Measurements from ENCODE around the gene RYR2. TPM values are rescaled to one million over a fixed set of nuclear protein-coding genes. Genes with fewer than 3 reads are reported as not detected.

RYR2 gene
- polyA plus RNA-seq, 2 of the 4 experiments (the other 2 are of a cell fraction), result 0.06 TPM; not detected in 1

DNA sequence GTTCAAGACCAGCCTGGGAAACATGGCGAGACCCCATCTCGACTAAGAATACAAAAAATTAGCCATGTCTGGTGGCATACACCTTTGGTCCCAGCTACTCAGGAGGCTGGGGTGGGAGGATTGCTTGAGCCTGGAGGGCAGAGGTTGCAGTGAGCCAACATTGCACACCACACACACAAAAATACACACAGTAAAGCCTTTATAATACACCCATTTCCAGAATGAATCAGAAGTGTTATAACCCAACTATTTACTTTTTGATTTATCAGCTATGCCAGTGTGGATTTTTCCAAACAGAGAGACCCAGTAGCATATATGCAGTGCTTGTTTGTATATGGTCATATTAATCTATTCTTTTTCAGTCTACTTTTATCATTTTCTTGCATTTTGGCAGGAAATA is 648.7 kb downstream of the RYR2 start:
- TF ChIP-seq EHF (CRISPR knock-in tag; IDR thresholded peaks at IDR 0.05) (no peak), EHMT2 (IDR thresholded peaks at IDR 0.05; ENCODE audit: low read depth) (no peak), CHD2 (IDR thresholded peaks at IDR 0.05; ENCODE audit: low read length, partially characterized antibody) (no peak), EP300 (IDR thresholded peaks at IDR 0.05) (no peak), RFX5 (IDR thresholded peaks at IDR 0.05) (no peak), NPAS2 (CRISPR knock-in tag; IDR thresholded peaks at IDR 0.05; ENCODE audit: borderline replicate concordance) (no peak), ZNF302 (CRISPR knock-in tag; IDR thresholded peaks at IDR 0.05) (no peak), CEBPB (IDR thresholded peaks at IDR 0.05) (no peak), NR3C1 (IDR thresholded peaks at IDR 0.05) (no peak), CBX2 (IDR thresholded peaks at IDR 0.05; ENCODE audit: borderline replicate concordance, low read depth) (no peak), JUN (IDR thresholded peaks at IDR 0.05) (no peak), HDAC2 (IDR thresholded peaks at IDR 0.05) (no peak), NFE2L2 (conservative IDR thresholded peaks at IDR 0.05; ENCODE audit: low read length) (no peak), HOXA7 (CRISPR knock-in tag; IDR thresholded peaks at IDR 0.05) (no peak), RAD21 (conservative IDR thresholded peaks at IDR 0.05 in 1 of 2, IDR thresholded peaks at IDR 0.05 in 1 of 2) (no peak), BHLHE40 (IDR thresholded peaks at IDR 0.05; ENCODE audit: low read depth, low read length) (no peak), ZFP36 (IDR thresholded peaks at IDR 0.05; ENCODE audit: borderline replicate concordance, partially characterized antibody) (no peak)
- TF ChIP-seq, protein P1, sequence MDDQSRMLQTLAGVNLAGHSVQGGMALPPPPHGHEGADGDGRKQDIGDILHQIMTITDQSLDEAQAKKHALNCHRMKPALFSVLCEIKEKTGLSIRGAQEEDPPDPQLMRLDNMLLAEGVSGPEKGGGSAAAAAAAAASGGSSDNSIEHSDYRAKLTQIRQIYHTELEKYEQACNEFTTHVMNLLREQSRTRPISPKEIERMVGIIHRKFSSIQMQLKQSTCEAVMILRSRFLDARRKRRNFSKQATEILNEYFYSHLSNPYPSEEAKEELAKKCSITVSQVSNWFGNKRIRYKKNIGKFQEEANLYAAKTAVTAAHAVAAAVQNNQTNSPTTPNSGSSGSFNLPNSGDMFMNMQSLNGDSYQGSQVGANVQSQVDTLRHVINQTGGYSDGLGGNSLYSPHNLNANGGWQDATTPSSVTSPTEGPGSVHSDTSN (IDR thresholded peaks at IDR 0.05), result no peak
- TF ChIP-seq, protein P2, sequence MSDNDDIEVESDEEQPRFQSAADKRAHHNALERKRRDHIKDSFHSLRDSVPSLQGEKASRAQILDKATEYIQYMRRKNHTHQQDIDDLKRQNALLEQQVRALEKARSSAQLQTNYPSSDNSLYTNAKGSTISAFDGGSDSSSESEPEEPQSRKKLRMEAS (IDR thresholded peaks at IDR 0.05), result no peak
- 50% methylated on average over 2 of the region's 2 CpGs for WGBS (ENCODE audit: missing lambda C conversion rate)
- DNase-seq (ENCODE audit: low read depth in 1 of 2, low spot score in 1 of 2), result no peak
- Histone ChIP-seq H3K9me3 (no peaks in the 10 kb centered on the region), H3K4me2 (no peak overlapping the region), H3K4me3 (no peak overlapping the region), H3K27ac (no peak overlapping the region), H3K4me1 (no peaks in the 10 kb centered on the region)
- POLR2A ChIA-PET, result no interaction called here
- CTCF ChIA-PET, result interaction anchor here (1.5 kb wide), 1 partner anchor 117 kb away, joined by 3 read pairs; no protein-coding TSS in a partner anchor
- ATAC-seq, result no peak
- FAIRE-seq, result no peak

DNA sequence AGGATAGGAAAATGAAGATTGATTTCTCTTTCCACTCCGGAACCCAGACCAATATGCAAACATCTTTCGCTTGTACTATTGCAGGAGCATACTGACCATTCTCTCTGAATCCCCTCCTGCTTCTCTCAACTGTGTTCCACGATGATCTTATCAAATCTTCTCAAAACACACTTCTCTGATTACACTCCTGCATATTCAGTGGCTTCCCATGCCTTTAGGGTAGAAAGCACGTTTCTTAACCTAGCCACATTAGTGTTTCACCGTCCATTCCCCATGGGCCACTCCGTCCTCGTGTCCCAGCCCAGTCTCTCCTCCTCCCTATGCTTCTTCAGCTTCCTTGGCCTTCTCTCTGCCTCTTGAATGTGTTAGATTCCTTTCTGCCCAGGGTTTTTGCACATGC is 650.3 kb downstream of the RYR2 start:
- no peak overlapping the region for H3K4me2 ChIP-seq
- ChIA-PET POLR2A (no interaction called here), CTCF (no interaction called here)
- ATAC-seq, result no peak
- no peaks in the 10 kb centered on the region for H3K4me1 ChIP-seq
- no peak overlapping the region for H3K27ac ChIP-seq
- FAIRE-seq, result no peak
- TF ChIP-seq ZFP36 (IDR thresholded peaks at IDR 0.05; ENCODE audit: borderline replicate concordance, partially characterized antibody), result no peak
- 24% methylated on average over 7 of the region's 7 CpGs for WGBS (ENCODE audit: missing lambda C conversion rate)
- no peak overlapping the region for H3K4me3 ChIP-seq
- no peaks in the 10 kb centered on the region for H3K9me3 ChIP-seq
- DNase-seq (ENCODE audit: low read depth in 1 of 2, low spot score in 1 of 2), result no peak

DNA sequence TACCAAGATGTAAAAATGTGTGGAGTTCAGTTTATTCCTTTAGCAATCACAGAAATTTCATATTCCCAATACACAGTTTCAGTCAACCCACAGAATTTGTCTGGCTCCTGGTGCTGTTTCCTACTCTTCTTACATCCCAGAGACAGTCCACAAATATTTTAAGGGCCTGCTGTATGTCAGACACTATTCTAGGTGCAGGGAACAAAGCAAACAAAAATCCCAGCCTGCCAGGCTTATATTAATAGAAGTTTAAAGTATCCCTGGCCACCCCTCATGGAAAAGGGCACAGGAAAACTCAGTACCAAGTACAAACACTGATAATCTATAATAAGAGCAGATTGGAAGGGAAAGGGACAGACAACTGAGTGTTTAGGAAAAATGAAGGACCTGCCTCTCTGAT is 653.9 kb downstream of the RYR2 start:
- ATAC-seq, result no peak
- no peak for FAIRE-seq
- Histone ChIP-seq H3K27ac (no peak overlapping the region), H3K4me1 (no peaks in the 10 kb centered on the region), H3K9me3 (no peaks in the 10 kb centered on the region), H3K4me2 (no peak overlapping the region), H3K4me3 (no peak overlapping the region)
- DNase-seq (ENCODE audit: low read depth in 1 of 2, low spot score in 1 of 2), result no peak
- POLR2A ChIA-PET, result no interaction called here
- CTCF ChIA-PET, result interaction anchor here (0.6 kb wide), 1 partner anchor 930 kb away, joined by 3 read pairs; no protein-coding TSS in a partner anchor
- no peak for TF ChIP-seq MAFK (IDR thresholded peaks at IDR 0.05; ENCODE audit: partially characterized antibody)
- TF ChIP-seq, protein P3, sequence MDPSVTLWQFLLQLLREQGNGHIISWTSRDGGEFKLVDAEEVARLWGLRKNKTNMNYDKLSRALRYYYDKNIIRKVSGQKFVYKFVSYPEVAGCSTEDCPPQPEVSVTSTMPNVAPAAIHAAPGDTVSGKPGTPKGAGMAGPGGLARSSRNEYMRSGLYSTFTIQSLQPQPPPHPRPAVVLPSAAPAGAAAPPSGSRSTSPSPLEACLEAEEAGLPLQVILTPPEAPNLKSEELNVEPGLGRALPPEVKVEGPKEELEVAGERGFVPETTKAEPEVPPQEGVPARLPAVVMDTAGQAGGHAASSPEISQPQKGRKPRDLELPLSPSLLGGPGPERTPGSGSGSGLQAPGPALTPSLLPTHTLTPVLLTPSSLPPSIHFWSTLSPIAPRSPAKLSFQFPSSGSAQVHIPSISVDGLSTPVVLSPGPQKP (IDR thresholded peaks at IDR 0.05; ENCODE audit: low read depth, low read length), result no peak
- no peak for TF ChIP-seq HOXB5 (CRISPR knock-in tag; IDR thresholded peaks at IDR 0.05)
- TF ChIP-seq EHF (CRISPR knock-in tag; IDR thresholded peaks at IDR 0.05), result no peak
- no peak for TF ChIP-seq PHF8 (IDR thresholded peaks at IDR 0.05; ENCODE audit: borderline replicate concordance, low read depth)
- TF ChIP-seq POLR2A (IDR thresholded peaks at IDR 0.05; ENCODE audit: low read length), result no peak
- TF ChIP-seq RNF2 (IDR thresholded peaks at IDR 0.05; ENCODE audit: borderline replicate concordance, low read depth), result no peak
- no peak for TF ChIP-seq RARB (CRISPR knock-in tag; IDR thresholded peaks at IDR 0.05)
- TF ChIP-seq POLR2AphosphoS2 (conservative IDR thresholded peaks at IDR 0.05; ENCODE audit: low read length), result no peak

Data from A549 (cell line).